Esophagus muscularis mucosa (tissue), 4 donors: ENCODE measurements around the gene RNASEH1. TPM values are rescaled to one million over a fixed set of nuclear protein-coding genes. Genes with fewer than 3 reads are reported as not detected.

Experiments used
- DNase-seq: peaks from one replicate; pipeline ENCODE4 v3.0.0-alpha.2; 2017; ENCODE audit errors: extremely low spot score
- H3K27ac ChIP-seq, 4 donors: fragments of 200-600 bp; sonication (generic); replicated peaks in 1 of 4; 1 replicate in 3 of 4; 2 replicates in 1 of 4; pipeline ENCODE4 v1.5.1; 2016 to 2019; ENCODE audit warnings: mild to moderate bottlenecking in 1 of 4
- H3K27me3 ChIP-seq, 4 donors: fragments of 200-600 bp; sonication (generic); one replicate each; pipeline versions ENCODE4 v1.5.1 to v1.6.0; 2016 to 2019
- H3K36me3 ChIP-seq, 4 donors: fragments of 200-600 bp; sonication (generic); one replicate each; pipeline ENCODE4 v1.5.1; 2016 to 2019
- H3K4me1 ChIP-seq, 4 donors: fragments of 200-600 bp; sonication (generic); one replicate each; pipeline ENCODE4 v1.5.1; 2016 to 2019
- H3K4me3 ChIP-seq, 4 donors: fragments of 200-600 bp; sonication (generic); 1 replicate in 2 of 4; 2 replicates in 2 of 4; pipeline ENCODE4 v1.5.1; 2016 to 2019; ENCODE audit warnings: mild to moderate bottlenecking in 4 of 4, moderate library complexity in 1 of 4
- H3K9me3 ChIP-seq, 4 donors: fragments of 200-600 bp; sonication (generic); 1 replicate in 3 of 4; 2 replicates in 1 of 4; pipeline ENCODE4 v1.5.1; 2016 to 2019
- EP300 ChIP-seq: sonication (generic); formaldehyde crosslinking; IDR thresholded peaks from one replicate; pipeline ENCODE4 v1.6.1; 2017; ENCODE audit warnings: antibody characterized with exemption
- POLR2A ChIP-seq: fragments of 450-650 bp; IDR thresholded peaks from one replicate; pipeline ENCODE4 v1.6.1; 2017; ENCODE audit warnings: antibody characterized with exemption, moderate library complexity, mild to moderate bottlenecking, low read depth
- POLR2AphosphoS5 ChIP-seq, 2 donors: sonication (generic); formaldehyde crosslinking; IDR thresholded peaks; one replicate each; pipeline ENCODE4 v1.6.1; 2017; ENCODE audit warnings: antibody characterized with exemption in 2 of 2
- WGBS: methylation state at CpG from one replicate; pipeline ENCODE4 v1.1.5; 2018; 5-methylcytosine and 5-hydroxymethylcytosine counted together
- intact Hi-C: fragments of 100-400 bp; cut with DNase I; formaldehyde crosslinking; loops from one replicate; pipeline ENCODE4 v1.15.1; 2023
- total RNA-seq, 4 donors: library from RNA; depleted of rRNA; stranded (reverse); fragments of >200 nt; gene quantifications; one replicate each; pipeline versions ENCODE4 v1.1.0 to v1.2.1, GENCODE V29; 2016
- TF ChIP-seq, protein P1 (sequence below), 3 experiments: fragments of 200-600 bp in 2 of 3; fragments of 450-650 bp in 1 of 3; sonication (generic) in 2 of 3; IDR thresholded peaks; one replicate each; pipeline ENCODE4 v1.5.1; 2017 to 2019; ENCODE audit warnings: antibody characterized with exemption in 3 of 3, mild to moderate bottlenecking in 2 of 3, moderate library complexity in 1 of 3

RNASEH1 gene
- total RNA-seq, 4 donors from 2014 or later, result 30.2 to 36.5 (median 34.5) TPM

DNA sequence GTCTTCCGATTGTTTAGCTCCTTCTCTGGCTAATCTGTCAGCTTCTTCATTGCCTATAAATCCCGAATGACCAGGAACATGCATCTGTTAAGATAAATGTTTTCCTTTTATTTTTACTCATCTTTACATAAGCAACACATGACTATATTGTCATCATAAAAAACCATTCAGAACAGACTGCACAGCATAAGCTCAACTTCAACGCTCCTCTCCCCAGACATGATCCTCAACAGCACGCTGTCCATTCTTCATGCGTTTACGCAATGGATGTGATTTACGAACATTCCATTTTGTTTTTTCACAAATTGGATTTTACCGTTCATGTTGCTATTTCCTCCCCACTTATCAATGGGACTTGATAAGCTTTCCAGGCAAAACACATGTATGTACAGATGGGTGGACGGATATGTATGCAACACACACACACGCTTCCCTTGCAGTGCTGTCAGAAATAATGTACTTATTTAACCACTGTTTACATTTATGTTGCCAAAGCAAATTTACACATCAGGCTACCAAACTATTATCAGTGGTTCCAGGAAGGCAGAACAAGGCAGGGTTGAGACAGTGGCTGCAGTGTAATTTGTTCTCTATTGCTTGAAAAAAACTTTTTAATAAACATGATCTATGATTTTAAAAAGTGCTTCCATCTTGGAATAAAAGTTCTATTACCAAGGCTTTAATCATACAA lies 12.2 kb downstream of the RNASEH1 start:
- no peaks in the 10 kb centered on the region for H3K9me3 ChIP-seq
- H3K4me1 ChIP-seq, result no peaks in the 10 kb centered on the region
- H3K4me3 ChIP-seq, result no peak overlapping the region
- no peak for DNase-seq
- intact Hi-C loops, result no loop called here
- H3K27me3 ChIP-seq, result no peaks in the 10 kb centered on the region
- H3K27ac ChIP-seq, result no peak overlapping the region
- peaks cover 91 to 100% (median 96%) of the 10 kb centered on the region in 4 donors for H3K36me3 ChIP-seq
- TF ChIP-seq, protein P1, sequence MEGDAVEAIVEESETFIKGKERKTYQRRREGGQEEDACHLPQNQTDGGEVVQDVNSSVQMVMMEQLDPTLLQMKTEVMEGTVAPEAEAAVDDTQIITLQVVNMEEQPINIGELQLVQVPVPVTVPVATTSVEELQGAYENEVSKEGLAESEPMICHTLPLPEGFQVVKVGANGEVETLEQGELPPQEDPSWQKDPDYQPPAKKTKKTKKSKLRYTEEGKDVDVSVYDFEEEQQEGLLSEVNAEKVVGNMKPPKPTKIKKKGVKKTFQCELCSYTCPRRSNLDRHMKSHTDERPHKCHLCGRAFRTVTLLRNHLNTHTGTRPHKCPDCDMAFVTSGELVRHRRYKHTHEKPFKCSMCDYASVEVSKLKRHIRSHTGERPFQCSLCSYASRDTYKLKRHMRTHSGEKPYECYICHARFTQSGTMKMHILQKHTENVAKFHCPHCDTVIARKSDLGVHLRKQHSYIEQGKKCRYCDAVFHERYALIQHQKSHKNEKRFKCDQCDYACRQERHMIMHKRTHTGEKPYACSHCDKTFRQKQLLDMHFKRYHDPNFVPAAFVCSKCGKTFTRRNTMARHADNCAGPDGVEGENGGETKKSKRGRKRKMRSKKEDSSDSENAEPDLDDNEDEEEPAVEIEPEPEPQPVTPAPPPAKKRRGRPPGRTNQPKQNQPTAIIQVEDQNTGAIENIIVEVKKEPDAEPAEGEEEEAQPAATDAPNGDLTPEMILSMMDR (IDR thresholded peaks at IDR 0.05), result no peak
- TF ChIP-seq POLR2AphosphoS5 (IDR thresholded peaks at IDR 0.05) (no peak), POLR2A (no peak), EP300 (no peak)
- WGBS, result 86% methylated on average over 10 of the region's 10 CpGs

DNA sequence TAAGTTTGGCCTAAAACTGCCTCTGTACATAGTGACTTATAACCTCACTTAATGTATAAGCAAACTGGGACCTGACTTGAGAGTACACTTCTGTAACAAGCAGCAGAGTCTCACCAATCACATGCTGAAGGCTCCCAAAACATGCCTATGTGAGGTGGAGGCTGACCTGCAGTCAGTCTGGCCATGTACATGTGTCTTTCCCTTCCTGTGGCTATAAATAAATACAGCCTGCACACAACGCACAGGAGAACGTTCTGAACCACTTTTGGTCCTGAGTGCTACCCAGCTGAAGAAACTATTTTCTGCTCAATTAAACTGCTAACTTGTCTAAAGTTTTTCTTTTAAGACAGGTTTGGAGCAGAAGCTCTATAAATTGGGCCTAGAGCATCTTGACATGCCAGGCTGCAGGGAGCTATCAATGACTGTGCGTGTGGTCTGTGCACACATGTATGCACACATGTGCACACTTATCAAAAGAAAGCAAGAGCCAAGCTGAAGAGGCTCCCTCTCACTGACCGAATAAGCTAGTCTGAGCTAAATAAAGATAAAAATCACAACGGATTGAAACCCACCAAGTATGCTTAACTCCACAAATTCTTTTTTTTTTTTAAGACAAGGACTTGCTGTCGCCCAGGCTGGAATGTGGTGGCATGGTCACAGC lies 15.0 kb downstream of the RNASEH1 start:
- DNase-seq, result no peak
- TF ChIP-seq, protein P1 (IDR thresholded peaks at IDR 0.05), result no peak
- TF ChIP-seq EP300, result no peak
- TF ChIP-seq POLR2AphosphoS5 (IDR thresholded peaks at IDR 0.05), result no peak
- peaks cover 76 to 92% (median 82%) of the 10 kb centered on the region in 4 donors for H3K36me3 ChIP-seq
- intact Hi-C loops, result no loop called here
- no peaks in the 10 kb centered on the region for H3K4me1 ChIP-seq
- H3K27ac ChIP-seq, result no peak overlapping the region
- WGBS, result 64% methylated on average over 6 of the region's 6 CpGs
- no peaks in the 10 kb centered on the region for H3K27me3 ChIP-seq
- no peaks in the 10 kb centered on the region for H3K9me3 ChIP-seq
- no peak overlapping the region for H3K4me3 ChIP-seq

DNA sequence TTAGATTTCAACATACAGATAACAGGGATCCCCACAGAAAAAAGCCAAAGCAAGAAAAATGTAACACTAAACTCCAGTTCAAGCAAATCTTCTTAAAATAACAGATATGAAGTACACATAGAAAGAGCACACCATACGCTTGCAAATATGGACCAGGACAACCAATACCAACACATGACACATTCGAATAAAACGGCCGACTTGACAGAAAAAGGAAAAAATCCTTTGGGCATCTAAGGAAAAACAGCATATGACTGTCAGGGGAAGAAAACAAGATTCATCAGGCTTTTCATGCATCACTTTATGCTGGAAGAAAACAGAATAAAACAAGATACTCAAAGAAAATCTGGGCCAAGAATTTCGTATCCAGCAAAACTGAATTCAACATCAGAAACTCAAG lies 16.0 kb downstream of the RNASEH1 start:
- Histone ChIP-seq H3K36me3 (peaks cover 66 to 81% (median 73%) of the 10 kb centered on the region in 4 donors), H3K27ac (no peak overlapping the region), H3K27me3 (no peaks in the 10 kb centered on the region), H3K4me1 (peaks cover under 1 to 2% (median under 1%) of the 10 kb centered on the region in 4 donors), H3K9me3 (no peaks in the 10 kb centered on the region), H3K4me3 (no peak overlapping the region)
- intact Hi-C loops, result no loop called here
- no peak for TF ChIP-seq EP300
- no peak for TF ChIP-seq POLR2AphosphoS5 (IDR thresholded peaks at IDR 0.05)
- no peak for TF ChIP-seq POLR2A
- TF ChIP-seq, protein P1 (IDR thresholded peaks at IDR 0.05), result no peak
- no peak for DNase-seq
- 90% methylated on average over 5 of the region's 5 CpGs for WGBS

DNA sequence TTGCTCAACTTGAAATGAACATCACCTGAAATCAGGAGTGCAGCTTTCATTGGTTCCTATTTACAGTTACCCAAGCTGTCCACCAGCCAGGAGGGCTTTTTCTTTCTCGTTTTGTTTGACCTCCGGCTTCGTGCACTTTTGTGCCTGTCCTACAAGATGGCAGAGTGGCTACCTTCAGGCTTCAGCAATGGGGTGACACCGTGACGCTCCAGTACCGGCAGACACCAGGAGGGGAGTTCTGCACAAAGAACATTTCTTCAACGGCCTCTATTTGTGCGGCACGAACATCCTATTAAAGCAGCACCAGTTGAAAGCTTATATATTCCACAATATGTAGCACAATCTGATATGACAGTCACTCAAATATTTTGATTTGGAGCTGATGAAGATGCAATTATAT lies 18.3 kb downstream of the RNASEH1 start:
- intact Hi-C loops, result no loop called here
- no peak for DNase-seq
- 82% methylated on average over 9 of the region's 9 CpGs for WGBS
- H3K9me3 ChIP-seq, result no peaks in the 10 kb centered on the region
- peaks cover 43 to 58% (median 50%) of the 10 kb centered on the region in 4 donors for H3K36me3 ChIP-seq
- no peak for TF ChIP-seq EP300
- TF ChIP-seq POLR2A, result no peak
- no peak for TF ChIP-seq POLR2AphosphoS5 (IDR thresholded peaks at IDR 0.05)
- TF ChIP-seq, protein P1 (IDR thresholded peaks at IDR 0.05), result no peak
- H3K4me3 ChIP-seq, result no peak overlapping the region
- peaks cover 18 to 24% (median 22%) of the 10 kb centered on the region in 4 donors for H3K4me1 ChIP-seq
- no peak overlapping the region for H3K27ac ChIP-seq
- H3K27me3 ChIP-seq, result no peaks in the 10 kb centered on the region
